ENCODE measurements around the gene ARIH2.

GRCh38 chr3:48891606-48892005 lies 27.0 kb upstream of the ARIH2 start:
- TF ChIP-seq EZH2phosphoT487 (IDR thresholded peaks at IDR 0.05; ENCODE audit: low read depth) (no peak), CTCF (IDR thresholded peaks at IDR 0.05; ENCODE audit: low read depth, low read length) (no peak)
